SU-DHL-6 (cell line): ENCODE measurements around the gene PKHD1.

Experiments
- H2AFZ ChIP-seq: fragments of 200-600 bp; sonication (generic); 2 replicates; pipeline ENCODE4 v1.6.1; 2014; ENCODE audit warnings: low read depth, mild to moderate bottlenecking, moderate library complexity, mixed read lengths, antibody characterized with exemption, low read length; ENCODE audit not compliant: severe bottlenecking
- H3F3A ChIP-seq: fragments of 200-600 bp; shearing (Covaris generic); 2 replicates; pipeline ENCODE4 v1.6.0; 2016; ENCODE audit warnings: antibody characterized with exemption, mild to moderate bottlenecking; ENCODE audit not compliant: insufficient read depth
- H3K27ac ChIP-seq: fragments of 200-600 bp; sonication (generic); 2 replicates; pipeline ENCODE4 v1.5.1; 2016; ENCODE audit warnings: low read depth, mild to moderate bottlenecking, low read length, moderate library complexity, mixed read lengths
- H3K27me3 ChIP-seq: fragments of 200-600 bp; sonication (generic), shearing (Covaris generic); 2 replicates; pipeline ENCODE4 v1.6.0; 2014; ENCODE audit warnings: mild to moderate bottlenecking, low read length
- H3K36me3 ChIP-seq: fragments of 200-600 bp; sonication (generic); 2 replicates; pipeline ENCODE4 v1.6.1; 2014; ENCODE audit warnings: mild to moderate bottlenecking, low read length, mixed read lengths
- H3K4me2 ChIP-seq: fragments of 300-600, 200-600 bp; shearing (Covaris generic), sonication (generic); 2 replicates; pipeline ENCODE4 v1.6.0; 2014; ENCODE audit warnings: low read length, low read depth, mild to moderate bottlenecking; ENCODE audit not compliant: poor library complexity, severe bottlenecking
- H3K4me3 ChIP-seq: fragments of 200-600 bp; sonication (generic); 2 replicates; pipeline ENCODE4 v1.5.1; 2014; ENCODE audit warnings: antibody characterized with exemption, low read length, mild to moderate bottlenecking, mixed read lengths; ENCODE audit not compliant: insufficient read depth, poor library complexity, severe bottlenecking
- H3K79me2 ChIP-seq: fragments of 200-600 bp; sonication (generic); 2 replicates; pipeline ENCODE4 v1.6.1; 2014; ENCODE audit warnings: mild to moderate bottlenecking, low read length, moderate library complexity; ENCODE audit not compliant: insufficient read depth
- H3K9ac ChIP-seq: fragments of 200-600 bp; sonication (generic); 2 replicates; pipeline ENCODE4 v1.7.0; 2014; ENCODE audit warnings: mild to moderate bottlenecking, low read length
- H3K9me2 ChIP-seq: fragments of 200-600 bp; sonication (generic); replicated peaks from 2 replicates; pipeline ENCODE4 v1.6.1; 2014; ENCODE audit warnings: low read length; ENCODE audit not compliant: insufficient read depth
- H3K9me3 ChIP-seq: fragments of 200-600 bp; sonication (generic); 2 replicates; pipeline ENCODE4 v1.6.1; 2014; ENCODE audit warnings: low read length, mixed read lengths; ENCODE audit not compliant: insufficient read depth
- H4K20me1 ChIP-seq: fragments of 200-600 bp; sonication (generic); 2 replicates; pipeline ENCODE4 v1.6.1; 2014; ENCODE audit warnings: low read depth, mild to moderate bottlenecking, antibody characterized with exemption, low read length, moderate library complexity, mixed read lengths
- EZH2phosphoT487 ChIP-seq: fragments of 200-600 bp; sonication (generic), shearing (Covaris generic); conservative IDR thresholded peaks from 2 replicates; pipeline ENCODE4 v1.6.1; 2018; ENCODE audit warnings: mild to moderate bottlenecking, antibody characterized with exemption, low read length, moderate library complexity, mixed read lengths
- TF ChIP-seq, protein P1 (sequence below): fragments of 200-600 bp; sonication (generic); IDR thresholded peaks from one replicate; pipeline ENCODE4 v1.5.1; 2017; ENCODE audit warnings: antibody characterized with exemption, mild to moderate bottlenecking, low read length, moderate library complexity; ENCODE audit not compliant: insufficient read depth, poor library complexity, severe bottlenecking

The PKHD1 gene

DNA sequence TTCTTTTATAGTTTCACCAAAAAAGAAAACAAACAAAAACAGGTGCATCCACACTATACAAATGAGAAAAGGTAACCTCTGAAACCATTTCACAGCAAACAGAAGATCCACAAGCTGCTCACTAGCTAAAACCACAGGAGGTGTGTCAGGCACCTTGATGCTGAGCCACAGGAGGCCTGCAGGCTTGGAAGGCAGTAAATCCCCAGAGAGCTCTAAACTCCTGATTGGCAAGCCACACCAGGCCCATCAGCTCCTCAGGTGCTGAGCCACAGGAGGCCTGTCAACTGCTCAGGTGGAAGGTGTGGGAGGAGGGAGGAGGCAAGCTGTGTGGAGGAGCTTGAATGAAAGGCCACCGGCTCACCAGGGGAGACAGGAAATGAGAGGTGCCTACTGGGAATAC is 273.0 kb downstream of the PKHD1 start:
- Histone ChIP-seq H3K27ac (no peak overlapping the region), H3K4me2 (no peak overlapping the region), H3K36me3 (no peaks in the 10 kb centered on the region), H3K27me3 (no peaks in the 10 kb centered on the region), H4K20me1 (no peaks in the 10 kb centered on the region), H3K9me2 (no peaks in the 10 kb centered on the region), H3K9ac (no peak overlapping the region), H3K9me3 (no peaks in the 10 kb centered on the region), H3K79me2 (no peaks in the 10 kb centered on the region), H3K4me3 (no peak overlapping the region), H3F3A (no peaks in the 10 kb centered on the region), H2AFZ (no peak overlapping the region)
- TF ChIP-seq EZH2phosphoT487 = no peak
- TF ChIP-seq, protein P1, sequence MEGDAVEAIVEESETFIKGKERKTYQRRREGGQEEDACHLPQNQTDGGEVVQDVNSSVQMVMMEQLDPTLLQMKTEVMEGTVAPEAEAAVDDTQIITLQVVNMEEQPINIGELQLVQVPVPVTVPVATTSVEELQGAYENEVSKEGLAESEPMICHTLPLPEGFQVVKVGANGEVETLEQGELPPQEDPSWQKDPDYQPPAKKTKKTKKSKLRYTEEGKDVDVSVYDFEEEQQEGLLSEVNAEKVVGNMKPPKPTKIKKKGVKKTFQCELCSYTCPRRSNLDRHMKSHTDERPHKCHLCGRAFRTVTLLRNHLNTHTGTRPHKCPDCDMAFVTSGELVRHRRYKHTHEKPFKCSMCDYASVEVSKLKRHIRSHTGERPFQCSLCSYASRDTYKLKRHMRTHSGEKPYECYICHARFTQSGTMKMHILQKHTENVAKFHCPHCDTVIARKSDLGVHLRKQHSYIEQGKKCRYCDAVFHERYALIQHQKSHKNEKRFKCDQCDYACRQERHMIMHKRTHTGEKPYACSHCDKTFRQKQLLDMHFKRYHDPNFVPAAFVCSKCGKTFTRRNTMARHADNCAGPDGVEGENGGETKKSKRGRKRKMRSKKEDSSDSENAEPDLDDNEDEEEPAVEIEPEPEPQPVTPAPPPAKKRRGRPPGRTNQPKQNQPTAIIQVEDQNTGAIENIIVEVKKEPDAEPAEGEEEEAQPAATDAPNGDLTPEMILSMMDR = no peak

DNA sequence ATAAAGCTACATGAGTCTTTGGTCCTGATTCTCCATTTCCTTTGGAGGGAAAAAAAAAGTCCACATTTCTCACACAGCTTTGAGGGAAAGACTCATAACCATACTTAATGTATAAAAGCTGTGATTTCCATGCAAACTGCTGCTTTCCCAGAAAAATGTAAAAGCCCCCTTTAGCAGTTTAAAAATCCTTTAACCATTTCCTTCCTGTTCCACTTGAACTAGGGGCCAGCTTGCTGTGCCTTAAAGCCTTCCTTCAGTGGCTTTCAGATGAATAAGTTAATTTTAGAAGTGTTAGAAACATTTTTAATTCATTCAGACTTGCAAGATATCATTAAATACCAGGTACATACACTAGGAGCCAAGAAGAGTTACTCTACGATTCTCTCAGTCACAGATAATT is 273.5 kb downstream of the PKHD1 start:
- Histone ChIP-seq H4K20me1 (no peaks in the 10 kb centered on the region), H3K4me2 (no peak overlapping the region), H3F3A (no peaks in the 10 kb centered on the region), H3K79me2 (no peaks in the 10 kb centered on the region), H3K27me3 (no peaks in the 10 kb centered on the region), H3K27ac (no peak overlapping the region), H3K9me2 (no peaks in the 10 kb centered on the region), H2AFZ (no peak overlapping the region), H3K36me3 (no peaks in the 10 kb centered on the region), H3K9ac (no peak overlapping the region), H3K9me3 (no peaks in the 10 kb centered on the region), H3K4me3 (no peak overlapping the region)
- no peak for TF ChIP-seq EZH2phosphoT487
- TF ChIP-seq, protein P1 = no peak

DNA sequence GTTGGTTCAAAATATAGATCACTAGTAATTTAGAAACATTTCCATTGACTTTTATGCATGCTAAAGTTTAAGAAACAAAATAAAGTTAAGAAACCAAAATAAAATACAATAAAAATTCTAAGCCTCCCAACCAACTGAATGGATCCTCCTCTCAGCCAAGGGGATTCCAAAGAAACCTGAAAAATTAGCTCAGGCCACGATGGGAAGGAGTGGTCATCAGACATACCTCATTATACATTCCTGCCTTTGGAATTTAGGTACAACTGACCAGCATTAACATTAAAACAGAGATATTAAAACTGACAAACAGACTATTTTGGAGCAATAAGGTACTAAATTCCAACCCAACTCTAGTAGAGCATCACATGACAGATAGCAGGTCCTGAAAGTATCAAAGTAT is 275.2 kb downstream of the PKHD1 start:
- Histone ChIP-seq H2AFZ (no peak overlapping the region), H3K4me3 (no peak overlapping the region), H3K4me2 (no peak overlapping the region), H3K27me3 (no peaks in the 10 kb centered on the region), H4K20me1 (no peaks in the 10 kb centered on the region), H3K9me2 (no peaks in the 10 kb centered on the region), H3K79me2 (no peaks in the 10 kb centered on the region), H3K36me3 (no peaks in the 10 kb centered on the region), H3K27ac (no peak overlapping the region), H3K9me3 (no peaks in the 10 kb centered on the region), H3K9ac (no peak overlapping the region), H3F3A (no peaks in the 10 kb centered on the region)
- TF ChIP-seq EZH2phosphoT487 = no peak
- TF ChIP-seq, protein P1 = no peak

DNA sequence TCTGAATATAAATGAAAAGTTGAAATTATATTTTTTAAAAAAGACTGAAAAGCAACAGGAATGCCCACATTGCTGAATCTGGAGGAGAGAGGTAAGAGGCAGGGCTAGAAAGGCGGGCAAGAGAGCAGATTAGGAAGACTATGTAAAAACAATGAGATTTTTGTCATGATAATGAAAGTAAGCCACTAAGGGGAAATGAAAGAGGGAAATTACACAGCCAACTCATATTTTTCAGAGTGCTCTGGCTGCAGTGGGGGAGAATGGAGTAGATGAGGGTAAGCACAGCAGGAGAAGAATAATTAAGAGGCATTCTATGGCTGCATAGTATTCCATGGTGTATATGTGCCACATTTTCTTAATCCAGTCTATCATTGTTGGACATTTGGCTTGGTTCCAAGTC is 281.9 kb downstream of the PKHD1 start:
- no peak for TF ChIP-seq EZH2phosphoT487
- TF ChIP-seq, protein P1 = no peak
- Histone ChIP-seq H4K20me1 (no peaks in the 10 kb centered on the region), H3K36me3 (no peaks in the 10 kb centered on the region), H2AFZ (no peak overlapping the region), H3K4me3 (no peak overlapping the region), H3K4me2 (no peak overlapping the region), H3K9ac (no peak overlapping the region), H3K27me3 (0 out of 2 replicates have a peak, but pooled peaks cover 3% of the 10 kb centered on the region), H3K27ac (no peak overlapping the region), H3K79me2 (no peaks in the 10 kb centered on the region), H3K9me3 (no peaks in the 10 kb centered on the region), H3K9me2 (no peaks in the 10 kb centered on the region), H3F3A (no peaks in the 10 kb centered on the region)
